ENCODE results near the gene ATG2B. TPM values are rescaled to one million over a fixed set of nuclear protein-coding genes. Genes with fewer than 3 reads are reported as not detected.

Gene ATG2B
- total RNA-seq, 1 donor from 2014 or later: 21.0 TPM

DNA sequence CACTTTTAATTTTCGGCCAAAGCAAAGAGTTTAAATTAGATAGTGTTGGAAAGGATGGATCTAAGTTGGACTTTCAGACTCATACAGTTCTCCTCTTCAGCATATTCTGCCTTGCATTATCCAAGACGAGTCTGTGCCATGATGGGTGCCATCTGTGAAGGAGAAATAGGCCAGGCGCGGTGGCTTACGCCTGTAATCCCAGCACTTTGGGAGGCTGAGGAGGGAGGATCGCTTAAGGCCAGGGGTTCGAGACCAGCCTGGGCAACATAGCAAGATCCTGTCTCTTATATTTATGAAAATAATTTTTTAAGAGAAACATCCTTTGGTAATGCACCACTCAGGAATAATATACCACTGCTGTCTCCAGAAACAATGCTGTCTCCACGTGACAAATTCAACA is 35.3 kb upstream of the ATG2B start:
- no peaks in the 10 kb centered on the region for H3K36me3 Mint-ChIP-seq (ENCODE audit: low read depth)
- intact Hi-C loops (cut with micrococcal nuclease): no loop called here
- H3K4me1 Mint-ChIP-seq: no peaks in the 10 kb centered on the region
- no peak for TF ChIP-seq CTCF (IDR thresholded peaks at IDR 0.05)
- ATAC-seq (ENCODE audit: low read depth) (no peak), DNase-seq (no peak)
- H3K9me3 Mint-ChIP-seq: no peaks in the 10 kb centered on the region
- POLR2A ChIA-PET: no interaction called here
- CTCF ChIA-PET: no interaction called here
- no peak overlapping the region for H3K4me3 Mint-ChIP-seq
- peaks cover 7% of the 10 kb centered on the region for H3K27me3 Mint-ChIP-seq
- no peak overlapping the region for H3K27ac Mint-ChIP-seq

DNA sequence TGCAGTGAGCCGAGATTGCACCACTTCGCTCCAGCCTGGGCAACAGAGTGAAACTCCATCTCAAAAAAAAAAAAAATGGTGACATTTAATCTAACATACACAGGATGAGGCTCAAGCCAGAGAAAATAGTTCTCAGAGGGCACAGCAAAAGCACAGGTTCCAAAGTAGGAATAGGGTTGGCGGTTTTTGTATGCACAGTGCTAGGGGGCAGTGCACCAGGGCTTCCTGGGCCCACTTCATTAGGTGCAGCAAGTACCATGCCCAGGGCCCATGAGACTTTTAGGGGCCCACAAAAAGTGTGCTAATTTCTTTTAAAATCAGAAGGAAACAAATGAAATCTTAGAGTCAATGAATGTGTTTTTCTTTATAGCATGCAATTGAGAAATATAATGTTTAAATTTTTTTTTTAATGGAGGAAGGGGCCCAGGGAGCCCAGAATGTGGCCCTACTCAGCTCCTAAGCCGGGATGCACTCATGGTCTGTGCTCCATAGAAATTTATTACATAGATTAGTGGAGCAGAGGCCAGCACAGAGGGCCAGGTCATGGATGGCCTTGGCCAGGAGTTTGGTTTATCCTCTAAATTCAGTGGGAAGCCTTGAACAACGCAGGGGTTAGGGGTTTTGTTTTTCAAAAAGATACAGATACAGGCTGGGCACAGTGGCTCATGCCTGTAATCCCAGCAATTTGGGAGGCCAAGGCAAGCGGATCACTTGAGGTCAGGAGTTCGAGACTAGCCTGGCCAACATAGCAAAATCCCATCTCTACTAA is 31.1 kb upstream of the ATG2B start:
- Mint-ChIP-seq H3K9me3 (no peaks in the 10 kb centered on the region), H3K36me3 (ENCODE audit: low read depth) (no peaks in the 10 kb centered on the region), H3K4me3 (no peak overlapping the region), H3K27ac (no peak overlapping the region), H3K4me1 (peaks cover 6% of the 10 kb centered on the region), H3K27me3 (peaks cover 3% of the 10 kb centered on the region)
- no peak for ATAC-seq (ENCODE audit: low read depth)
- TF ChIP-seq CTCF (IDR thresholded peaks at IDR 0.05): no peak
- intact Hi-C loops (cut with micrococcal nuclease): no loop called here
- ChIA-PET POLR2A (no interaction called here), CTCF (no interaction called here)
- DNase-seq: no peak

GRCh38 chr14:96393071-96393691 is 30.0 kb upstream of the ATG2B start:
- Mint-ChIP-seq H3K27ac (no peak overlapping the region), H3K4me3 (peak overlapping the region; percentile 91), H3K4me1 (peaks cover 6% of the 10 kb centered on the region), H3K36me3 (ENCODE audit: low read depth) (no peaks in the 10 kb centered on the region), H3K9me3 (no peaks in the 10 kb centered on the region), H3K27me3 (peaks cover 3% of the 10 kb centered on the region)
- POLR2A ChIA-PET: interaction anchor here (0.6 kb wide), 1 partner anchor 429 kb away, joined by 3 read pairs; no protein-coding TSS in a partner anchor
- ATAC-seq (ENCODE audit: low read depth): no peak
- CTCF ChIA-PET: no interaction called here
- DNase-seq: no peak
- intact Hi-C loops (cut with micrococcal nuclease): loop anchor here (2.0 kb wide), 1 partner anchor 32 kb away; no protein-coding TSS in a partner anchor
- TF ChIP-seq CTCF (IDR thresholded peaks at IDR 0.05): no peak

DNA sequence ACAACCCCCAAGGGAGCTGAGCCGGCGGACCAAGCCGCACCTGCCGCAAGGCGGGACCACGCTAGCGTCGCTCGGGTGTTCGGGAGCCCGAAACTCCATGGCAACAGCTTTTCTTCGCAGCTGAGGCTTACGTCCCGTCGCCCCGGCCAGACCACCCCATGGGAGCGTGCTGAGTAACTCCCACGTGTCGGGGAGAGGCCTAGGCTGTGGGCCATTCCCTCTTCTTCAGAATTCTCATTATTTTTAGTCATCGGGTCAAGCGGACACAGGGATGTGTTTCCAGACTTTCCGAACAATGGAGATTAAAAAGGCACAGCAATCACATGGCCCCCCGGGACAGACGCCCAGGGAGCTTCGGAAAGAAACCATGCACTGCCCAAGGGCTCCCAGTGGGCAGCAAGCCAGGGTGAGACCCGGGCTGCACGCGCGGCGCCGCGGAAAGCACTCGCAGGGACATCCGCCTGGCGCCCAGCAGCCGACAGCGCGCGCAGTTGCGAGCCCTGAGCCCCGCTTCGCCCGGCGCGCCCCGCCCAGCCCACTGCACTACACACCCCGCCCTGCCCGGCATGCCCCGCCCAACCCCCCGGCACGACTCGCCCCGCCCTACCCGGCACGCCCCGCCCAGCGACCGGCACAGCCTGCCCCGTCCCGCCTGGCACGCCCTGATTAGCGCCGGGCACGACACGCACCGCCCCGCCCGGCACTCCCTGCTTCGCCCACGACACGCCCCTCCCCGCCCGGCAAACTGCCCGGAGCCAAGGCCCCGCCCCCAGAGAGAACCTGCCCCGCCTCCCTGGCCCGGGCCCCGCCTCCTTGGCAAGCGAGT is 28.4 kb upstream of the ATG2B start:
- Mint-ChIP-seq H3K9me3 (no peaks in the 10 kb centered on the region), H3K4me3 (peak overlapping the region; percentile 91), H3K27me3 (peaks cover 3% of the 10 kb centered on the region), H3K4me1 (peaks cover 6% of the 10 kb centered on the region), H3K27ac (peak overlapping the region; percentile 88), H3K36me3 (ENCODE audit: low read depth) (peaks cover under 1% of the 10 kb centered on the region)
- DNase-seq (peak; percentile 100), ATAC-seq (ENCODE audit: low read depth) (peak; percentile 93)
- ChIA-PET CTCF (interaction anchor here (1.5 kb wide), 1 partner anchor 24 kb away, joined by 3 read pairs; no protein-coding TSS in a partner anchor), POLR2A (interaction anchor here (0.5 to 1.3 kb wide), 5 partner anchors 10 to 29 kb away, joined by 3 to 5 read pairs (median 3); partner anchors contain the start of genes ATG2B and GSKIP)
- intact Hi-C loops (cut with micrococcal nuclease): loop anchor here (1.0 to 2.0 kb wide), 5 partner anchors 28 to 857 kb away; partner anchors contain the start of genes ATG2B, GSKIP, PAPOLA and VRK1
- TF ChIP-seq CTCF (IDR thresholded peaks at IDR 0.05): no peak
